SK-N-SH (cell line): ENCODE results near the gene PFKFB3. TPM values are rescaled to one million over a fixed set of nuclear protein-coding genes. Genes with fewer than 3 reads are reported as not detected.
A peak's percentile ranks its signal among the peaks of the same experiment; 100 is the strongest.

Source experiments
- CTCF ChIA-PET: fragments of 300-600, 350-600 bp; formaldehyde crosslinking; extraction: SDS; loops from one replicate; lab custom pipeline; 2021; lab: Yijun Ruan, JAX
- POLR2A ChIA-PET: fragments of 350-600 bp; sonication (Branson Sonifier 250); formaldehyde crosslinking; extraction: SDS; loops from one replicate; lab custom pipeline; 2020; ENCODE audit warnings: antibody characterized with exemption, inconsistent platforms; lab: Yijun Ruan, JAX
- DNase-seq: peaks from one replicate; pipeline ENCODE4 v3.0.0; 2012
- H2AFZ ChIP-seq: fragments of 200-600 bp; sonication (generic); 2 replicates; pipeline ENCODE4 v1.8.1; 2016; ENCODE audit warnings: antibody characterized with exemption, mild to moderate bottlenecking, low read depth
- H3F3A ChIP-seq: fragments of 200-600 bp; sonication (generic); replicated peaks from 2 replicates; pipeline ENCODE3; 2016; ENCODE audit warnings: antibody characterized with exemption, mild to moderate bottlenecking; ENCODE audit not compliant: insufficient read depth
- H3K27ac ChIP-seq, 2 experiments: fragments of 200-500 bp in 1 of 2; fragments of 200-600 bp in 1 of 2; sonication (Bioruptor generic) in 1 of 2; sonication (generic), shearing (Covaris generic) in 1 of 2; 2 replicates each; pipeline versions ENCODE4 v1.5.1 to v1.6.1; 2014 to 2016; ENCODE audit warnings: low read depth in 2 of 2, inconsistent platforms in 1 of 2, low read length in 1 of 2, mild to moderate bottlenecking in 1 of 2, mixed read lengths in 1 of 2
- H3K27me3 ChIP-seq: fragments of 200-600 bp; sonication (generic), shearing (Covaris generic); 2 replicates; pipeline ENCODE4 v1.6.1; 2016; ENCODE audit warnings: mixed run types; ENCODE audit not compliant: insufficient read depth
- H3K36me3 ChIP-seq, 2 experiments: fragments of 200-500 bp in 1 of 2; fragments of 200-600 bp in 1 of 2; sonication (Bioruptor generic) in 1 of 2; sonication (generic) in 1 of 2; replicated peaks in 1 of 2; 2 replicates each; pipeline versions ENCODE3 to v1.5.1; 2014 to 2016; ENCODE audit warnings: low read length in 1 of 2, mild to moderate bottlenecking in 1 of 2; ENCODE audit not compliant: insufficient read depth in 2 of 2, control insufficient read depth in 1 of 2
- H3K4me1 ChIP-seq, 2 experiments: fragments of 200-500 bp in 1 of 2; fragments of 200-600 bp in 1 of 2; sonication (Bioruptor generic) in 1 of 2; sonication (generic), shearing (Covaris generic) in 1 of 2; 2 replicates each; pipeline versions ENCODE4 v1.5.1 to v1.6.1; 2014 to 2016; ENCODE audit warnings: low read depth in 1 of 2, low read length in 1 of 2, mixed run types in 1 of 2; ENCODE audit not compliant: insufficient read depth in 2 of 2, control insufficient read depth in 1 of 2
- H3K4me2 ChIP-seq: fragments of 200-600 bp; sonication (generic), shearing (Covaris generic); 2 replicates; pipeline ENCODE4 v1.6.1; 2017; ENCODE audit warnings: mixed run types
- H3K4me3 ChIP-seq, 2 experiments: fragments of 200-500 bp in 1 of 2; fragments of 200-600 bp in 1 of 2; sonication (Bioruptor generic) in 1 of 2; sonication (generic), shearing (Covaris generic) in 1 of 2; 2 replicates each; pipeline versions ENCODE4 v1.5.1 to v1.8.1; 2014 to 2016; ENCODE audit warnings: low read depth in 2 of 2, inconsistent platforms in 1 of 2, low read length in 1 of 2, mild to moderate bottlenecking in 1 of 2, mixed read lengths in 1 of 2, moderate library complexity in 1 of 2
- H3K79me2 ChIP-seq: fragments of 200-600 bp; sonication (generic); 2 replicates; pipeline ENCODE4 v1.8.1; 2017; ENCODE audit warnings: mild to moderate bottlenecking; ENCODE audit not compliant: insufficient read depth
- H3K9ac ChIP-seq: fragments of 200-600 bp; sonication (generic); 2 replicates; pipeline ENCODE4 v1.6.1; 2017; ENCODE audit warnings: mixed run types
- H3K9me2 ChIP-seq: fragments of 200-600 bp; sonication (generic); 2 replicates; pipeline ENCODE4 v1.6.1; 2017; ENCODE audit warnings: mixed run types
- H3K9me3 ChIP-seq: fragments of 200-600 bp; sonication (generic); 2 replicates; pipeline ENCODE4 v1.6.1; 2017; ENCODE audit warnings: mixed run types, mild to moderate bottlenecking, moderate library complexity
- H4K20me1 ChIP-seq: fragments of 200-600 bp; sonication (generic); 2 replicates; pipeline ENCODE4 v1.6.1; 2017; ENCODE audit warnings: mild to moderate bottlenecking, mixed run types; ENCODE audit not compliant: insufficient read depth
- FOSL2 ChIP-seq: IDR thresholded peaks from 2 replicates; pipeline ENCODE4 v1.4.0; 2012; ENCODE audit warnings: low read depth, mild to moderate bottlenecking, moderate library complexity, borderline replicate concordance
- FOXJ3 ChIP-seq: sonication (generic); formaldehyde crosslinking; IDR thresholded peaks from 2 replicates; pipeline ENCODE4 v1.5.1; 2020; ENCODE audit warnings: mild to moderate bottlenecking, missing genetic modification reagents
- FOXM1 ChIP-seq: IDR thresholded peaks from 2 replicates; pipeline ENCODE4 v1.4.0; 2012; ENCODE audit warnings: low read depth, mild to moderate bottlenecking
- JUND ChIP-seq: IDR thresholded peaks from 2 replicates; pipeline ENCODE4 v1.4.0; 2012
- MEF2A ChIP-seq: IDR thresholded peaks from 2 replicates; pipeline ENCODE4 v1.4.0; 2012; ENCODE audit warnings: low read depth, borderline replicate concordance
- NRF1 ChIP-seq: IDR thresholded peaks from 2 replicates; pipeline ENCODE4 v1.6.1; 2012; ENCODE audit warnings: low read depth, mild to moderate bottlenecking, low read length
- RAD21 ChIP-seq: IDR thresholded peaks from 2 replicates; pipeline ENCODE4 v1.6.1; 2012; ENCODE audit warnings: mild to moderate bottlenecking, low read length
- RCOR1 ChIP-seq: fragments of 150-350 bp; IDR thresholded peaks from 2 replicates; pipeline ENCODE4 v1.6.1; 2017; ENCODE audit warnings: antibody characterized with exemption, low read length
- RFX5 ChIP-seq: IDR thresholded peaks from 2 replicates; pipeline ENCODE4 v1.6.1; 2012; ENCODE audit warnings: mild to moderate bottlenecking, improper control_type of control experiment, low read length
- RXRA ChIP-seq: IDR thresholded peaks from 2 replicates; pipeline ENCODE4 v1.4.0; 2012; ENCODE audit warnings: low read depth, mild to moderate bottlenecking, borderline replicate concordance
- SIN3A ChIP-seq: IDR thresholded peaks from 2 replicates; pipeline ENCODE4 v1.6.1; 2012; ENCODE audit warnings: low read depth, mild to moderate bottlenecking, low read length, moderate library complexity, borderline replicate concordance
- TAF1 ChIP-seq: IDR thresholded peaks from 2 replicates; pipeline ENCODE4 v1.6.1; 2012; ENCODE audit warnings: low read depth, mild to moderate bottlenecking, low read length, moderate library complexity, borderline replicate concordance
- TCF12 ChIP-seq: IDR thresholded peaks from 2 replicates; pipeline ENCODE4 v1.4.0; 2012
- TEAD4 ChIP-seq: IDR thresholded peaks from 2 replicates; pipeline ENCODE4 v1.4.0; 2012; ENCODE audit warnings: mild to moderate bottlenecking, borderline replicate concordance; ENCODE audit not compliant: insufficient read depth
- WGBS: methylation state at CpG from one replicate; pipeline ENCODE4 v1.1.6; 2017; ENCODE audit warnings: low lambda C conversion rate; 5-methylcytosine and 5-hydroxymethylcytosine counted together
- polyA plus RNA-seq, 3 experiments: library from polyadenylated mRNA; depleted of rRNA; stranded (reverse); fragments of >200 nt; gene quantifications; 2 replicates each; pipeline ENCODE4 v1.2.3, GENCODE V29; 2012
- TF ChIP-seq, protein P1 (sequence below): fragments of 150-350 bp; IDR thresholded peaks from 2 replicates; pipeline ENCODE4 v1.6.1; 2017; ENCODE audit warnings: antibody characterized with exemption, low read length, low read depth, borderline replicate concordance
- TF ChIP-seq, protein P2 (sequence below): IDR thresholded peaks from 2 replicates; pipeline ENCODE4; 2012
- TF ChIP-seq, protein P3 (sequence below): IDR thresholded peaks from 2 replicates; pipeline ENCODE4 v1.4.0; 2012; ENCODE audit warnings: low read depth
- TF ChIP-seq, protein P4 (sequence below): IDR thresholded peaks from 2 replicates; pipeline ENCODE4 v1.4.0; 2012; ENCODE audit warnings: low read depth, borderline replicate concordance

The PFKFB3 gene
- polyA plus RNA-seq, 1 of the 3 experiments (the other 2 are of a cell fraction), result 59.7 TPM

DNA sequence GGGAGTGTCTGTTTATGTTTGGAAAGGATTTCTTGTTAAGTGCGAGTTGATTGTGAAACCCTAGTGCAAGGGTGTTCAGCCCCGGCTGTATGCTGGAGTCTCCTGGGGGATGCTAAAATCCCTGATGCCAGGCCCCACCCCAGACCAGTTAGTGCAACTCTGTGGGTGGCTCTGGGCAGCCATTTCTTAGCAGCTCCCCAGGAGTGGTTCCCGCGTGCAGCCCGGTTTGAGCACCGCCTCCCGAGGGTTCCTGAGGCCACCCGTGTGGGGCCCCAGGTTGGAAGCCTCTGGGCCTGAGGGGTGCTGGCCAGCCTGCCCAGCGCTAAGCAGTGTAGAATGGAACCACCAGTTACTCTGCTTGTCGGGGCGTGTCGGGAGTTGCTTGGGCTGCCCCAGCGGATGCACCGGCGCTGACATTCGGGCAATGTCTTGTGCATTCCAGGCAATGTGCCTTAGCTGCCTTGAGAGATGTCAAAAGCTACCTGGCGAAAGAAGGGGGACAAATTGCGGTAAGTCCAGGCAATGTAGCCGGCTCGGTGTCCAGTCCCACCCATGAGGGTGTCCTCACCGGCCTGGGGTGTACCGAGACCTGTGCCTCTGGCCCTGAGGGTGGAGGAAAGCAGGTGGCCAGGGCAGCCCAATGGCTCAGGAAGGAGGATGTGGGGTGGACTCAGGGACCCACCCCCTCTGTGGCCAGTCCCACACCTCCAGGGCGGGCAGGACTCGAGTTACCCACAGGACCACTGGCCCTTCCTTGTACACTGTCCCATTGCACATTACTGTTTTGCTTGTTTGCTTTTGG lies 13.2 kb downstream of the PFKFB3 start:
- peaks cover 16% of the 10 kb centered on the region for H3F3A ChIP-seq

DNA sequence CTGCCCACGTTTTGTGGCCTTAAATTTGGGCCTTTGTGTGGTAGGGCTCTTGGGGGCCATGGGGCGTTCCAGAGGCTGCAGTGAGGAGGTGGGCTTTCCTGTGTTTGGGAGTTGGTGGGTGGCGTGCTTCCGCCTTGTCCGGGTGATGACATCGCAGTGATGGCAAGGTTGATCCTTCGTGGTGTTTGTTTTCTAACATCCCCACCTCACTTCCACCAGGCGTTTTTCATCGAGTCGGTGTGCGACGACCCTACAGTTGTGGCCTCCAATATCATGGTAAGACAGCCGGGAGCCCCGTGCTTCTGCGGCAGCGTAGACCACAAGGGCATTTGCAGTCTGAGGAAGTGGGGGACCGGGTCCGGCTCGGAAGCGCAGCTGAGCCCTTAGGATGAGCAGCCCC lies 14.2 kb downstream of the PFKFB3 start:
- Histone ChIP-seq H3K27ac (peak overlapping the region in 1 of 2 experiments; percentile 32; a peak in 1 of 4 replicates), H3K79me2 (peaks cover 83% of the 10 kb centered on the region), H3K4me2 (no peak overlapping the region), H4K20me1 (peaks cover 60% of the 10 kb centered on the region), H2AFZ (no peak overlapping the region), H3K9me2 (no peaks in the 10 kb centered on the region), H3K9me3 (no peaks in the 10 kb centered on the region), H3K4me3 (no peak overlapping the region), H3F3A (peaks cover 16% of the 10 kb centered on the region), H3K36me3 (peaks cover 70 to 77% of the 10 kb centered on the region in 2 experiments), H3K4me1 (peaks cover 5 to 27% of the 10 kb centered on the region in 2 experiments; a peak in 3 of 4 replicates), H3K27me3 (no peaks in the 10 kb centered on the region), H3K9ac (no peak overlapping the region)
- WGBS, result 90% methylated on average over 15 of the region's 20 CpGs
- ChIA-PET CTCF (interaction anchor here (0.9 to 1.8 kb wide), 2 partner anchors 14 to 131 kb away, joined by 3 to 11 read pairs; partner anchors contain the start of gene PFKFB3), POLR2A (no interaction called here)
- DNase-seq, result no peak
- TF ChIP-seq JUND (no peak), MEF2A (no peak), RXRA (no peak), FOXM1 (no peak), RCOR1 (no peak), SIN3A (no peak), RAD21 (no peak), TEAD4 (no peak), TAF1 (no peak), NRF1 (no peak), FOSL2 (no peak), RFX5 (no peak)
- TF ChIP-seq, protein P1, sequence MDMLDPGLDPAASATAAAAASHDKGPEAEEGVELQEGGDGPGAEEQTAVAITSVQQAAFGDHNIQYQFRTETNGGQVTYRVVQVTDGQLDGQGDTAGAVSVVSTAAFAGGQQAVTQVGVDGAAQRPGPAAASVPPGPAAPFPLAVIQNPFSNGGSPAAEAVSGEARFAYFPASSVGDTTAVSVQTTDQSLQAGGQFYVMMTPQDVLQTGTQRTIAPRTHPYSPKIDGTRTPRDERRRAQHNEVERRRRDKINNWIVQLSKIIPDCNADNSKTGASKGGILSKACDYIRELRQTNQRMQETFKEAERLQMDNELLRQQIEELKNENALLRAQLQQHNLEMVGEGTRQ, result no peak
- TF ChIP-seq, protein P2, sequence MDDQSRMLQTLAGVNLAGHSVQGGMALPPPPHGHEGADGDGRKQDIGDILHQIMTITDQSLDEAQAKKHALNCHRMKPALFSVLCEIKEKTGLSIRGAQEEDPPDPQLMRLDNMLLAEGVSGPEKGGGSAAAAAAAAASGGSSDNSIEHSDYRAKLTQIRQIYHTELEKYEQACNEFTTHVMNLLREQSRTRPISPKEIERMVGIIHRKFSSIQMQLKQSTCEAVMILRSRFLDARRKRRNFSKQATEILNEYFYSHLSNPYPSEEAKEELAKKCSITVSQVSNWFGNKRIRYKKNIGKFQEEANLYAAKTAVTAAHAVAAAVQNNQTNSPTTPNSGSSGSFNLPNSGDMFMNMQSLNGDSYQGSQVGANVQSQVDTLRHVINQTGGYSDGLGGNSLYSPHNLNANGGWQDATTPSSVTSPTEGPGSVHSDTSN, result no peak
- TF ChIP-seq, protein P3, sequence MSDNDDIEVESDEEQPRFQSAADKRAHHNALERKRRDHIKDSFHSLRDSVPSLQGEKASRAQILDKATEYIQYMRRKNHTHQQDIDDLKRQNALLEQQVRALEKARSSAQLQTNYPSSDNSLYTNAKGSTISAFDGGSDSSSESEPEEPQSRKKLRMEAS, result no peak

More for the DNA sequence above, 13.2 kb downstream of the PFKFB3 start:
- Histone ChIP-seq H3K27ac (no peak overlapping the region), H3K27me3 (no peaks in the 10 kb centered on the region), H4K20me1 (peaks cover 70% of the 10 kb centered on the region), H3K4me2 (no peak overlapping the region), H3K9me3 (no peaks in the 10 kb centered on the region), H3K9ac (no peak overlapping the region), H3K79me2 (peaks cover 93% of the 10 kb centered on the region), H2AFZ (no peak overlapping the region), H3K4me3 (no peak overlapping the region), H3K36me3 (peaks cover 60 to 69% of the 10 kb centered on the region in 2 experiments), H3K9me2 (no peaks in the 10 kb centered on the region), H3K4me1 (peaks cover 14 to 35% of the 10 kb centered on the region in 2 experiments; a peak in 3 of 4 replicates)
- DNase-seq, result no peak
- POLR2A ChIA-PET, result no interaction called here
- TF ChIP-seq, protein P4, sequence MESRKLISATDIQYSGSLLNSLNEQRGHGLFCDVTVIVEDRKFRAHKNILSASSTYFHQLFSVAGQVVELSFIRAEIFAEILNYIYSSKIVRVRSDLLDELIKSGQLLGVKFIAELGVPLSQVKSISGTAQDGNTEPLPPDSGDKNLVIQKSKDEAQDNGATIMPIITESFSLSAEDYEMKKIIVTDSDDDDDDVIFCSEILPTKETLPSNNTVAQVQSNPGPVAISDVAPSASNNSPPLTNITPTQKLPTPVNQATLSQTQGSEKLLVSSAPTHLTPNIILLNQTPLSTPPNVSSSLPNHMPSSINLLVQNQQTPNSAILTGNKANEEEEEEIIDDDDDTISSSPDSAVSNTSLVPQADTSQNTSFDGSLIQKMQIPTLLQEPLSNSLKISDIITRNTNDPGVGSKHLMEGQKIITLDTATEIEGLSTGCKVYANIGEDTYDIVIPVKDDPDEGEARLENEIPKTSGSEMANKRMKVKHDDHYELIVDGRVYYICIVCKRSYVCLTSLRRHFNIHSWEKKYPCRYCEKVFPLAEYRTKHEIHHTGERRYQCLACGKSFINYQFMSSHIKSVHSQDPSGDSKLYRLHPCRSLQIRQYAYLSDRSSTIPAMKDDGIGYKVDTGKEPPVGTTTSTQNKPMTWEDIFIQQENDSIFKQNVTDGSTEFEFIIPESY, result no peak
- no peak for TF ChIP-seq FOXJ3
- no peak for TF ChIP-seq RCOR1
- no peak for TF ChIP-seq RFX5
- TF ChIP-seq, protein P3, result no peak
- no peak for TF ChIP-seq TEAD4
- TF ChIP-seq RXRA, result no peak
- no peak for TF ChIP-seq TCF12
- TF ChIP-seq, protein P2, result no peak
- 85% methylated on average over 14 of the region's 24 CpGs for WGBS
- CTCF ChIA-PET, result no interaction called here
